Fibroblast of the conjunctiva (primary cell): Measurements from ENCODE around the gene TMEM121.
A peak's percentile ranks its signal among the peaks of the same experiment; 100 is the strongest.

Source experiments
- DNase-seq: peaks from one replicate; pipeline ENCODE4 v3.0.0-alpha.2; 2010; ENCODE audit warnings: low read depth

Gene TMEM121

GRCh38 chr14:105487449-105487985, 38.9 kb upstream of the TMEM121 start:
- DNase-seq = no peak

GRCh38 chr14:105487986-105488777, 38.2 kb upstream of the TMEM121 start:
- no peak for DNase-seq

- DNase-seq = no peak
These were observed 37.4 kb upstream of the TMEM121 start for GRCh38 chr14:105488781-105489541.

- DNase-seq = peak; percentile 59
These were observed 36.7 kb upstream of the TMEM121 start for GRCh38 chr14:105489542-105490266.

GRCh38 chr14:105490267-105490571, 36.2 kb upstream of the TMEM121 start:
- no peak for DNase-seq

GRCh38 chr14:105490572-105491365, 35.6 kb upstream of the TMEM121 start, which contains the start of gene TEDC1:
Gene TEDC1 (plus strand): TSS chr14:105491246. CDS start chr14:105491376, 130 bp downstream.
- DNase-seq = peak; percentile 100

GRCh38 chr14:105491366-105491973, 34.9 kb upstream of the TMEM121 start:
- peak; percentile 30 for DNase-seq

GRCh38 chr14:105492031-105492970, 34.1 kb upstream of the TMEM121 start:
- no peak for DNase-seq

- no peak for DNase-seq
These were observed 33.2 kb upstream of the TMEM121 start for GRCh38 chr14:105492971-105493871.

- DNase-seq = no peak
These were observed 32.3 kb upstream of the TMEM121 start for GRCh38 chr14:105493921-105494605.

- DNase-seq = no peak
These were observed 31.8 kb upstream of the TMEM121 start for GRCh38 chr14:105494606-105494929.

GRCh38 chr14:105495101-105495989, 31.0 kb upstream of the TMEM121 start:
- no peak for DNase-seq

- DNase-seq = no peak
These were observed 30.2 kb upstream of the TMEM121 start for GRCh38 chr14:105495990-105496830.

GRCh38 chr14:105496831-105497591, 29.4 kb upstream of the TMEM121 start:
- no peak for DNase-seq

- DNase-seq = no peak
These were observed 28.5 kb upstream of the TMEM121 start for GRCh38 chr14:105497671-105498429.
